ENCODE data around the gene FAM219B. TPM values are rescaled to one million over a fixed set of nuclear protein-coding genes. Genes with fewer than 3 reads are reported as not detected.
"Not testable (repeated sequence)": the region's sequence is repeated elsewhere in the genome, so short reads cannot be mapped to it uniquely, and the experiment has no call there.

FAM219B gene
- total RNA-seq, 4 donors from 2014 or later = 49.4 to 96.2 (median 68.0) TPM

DNA sequence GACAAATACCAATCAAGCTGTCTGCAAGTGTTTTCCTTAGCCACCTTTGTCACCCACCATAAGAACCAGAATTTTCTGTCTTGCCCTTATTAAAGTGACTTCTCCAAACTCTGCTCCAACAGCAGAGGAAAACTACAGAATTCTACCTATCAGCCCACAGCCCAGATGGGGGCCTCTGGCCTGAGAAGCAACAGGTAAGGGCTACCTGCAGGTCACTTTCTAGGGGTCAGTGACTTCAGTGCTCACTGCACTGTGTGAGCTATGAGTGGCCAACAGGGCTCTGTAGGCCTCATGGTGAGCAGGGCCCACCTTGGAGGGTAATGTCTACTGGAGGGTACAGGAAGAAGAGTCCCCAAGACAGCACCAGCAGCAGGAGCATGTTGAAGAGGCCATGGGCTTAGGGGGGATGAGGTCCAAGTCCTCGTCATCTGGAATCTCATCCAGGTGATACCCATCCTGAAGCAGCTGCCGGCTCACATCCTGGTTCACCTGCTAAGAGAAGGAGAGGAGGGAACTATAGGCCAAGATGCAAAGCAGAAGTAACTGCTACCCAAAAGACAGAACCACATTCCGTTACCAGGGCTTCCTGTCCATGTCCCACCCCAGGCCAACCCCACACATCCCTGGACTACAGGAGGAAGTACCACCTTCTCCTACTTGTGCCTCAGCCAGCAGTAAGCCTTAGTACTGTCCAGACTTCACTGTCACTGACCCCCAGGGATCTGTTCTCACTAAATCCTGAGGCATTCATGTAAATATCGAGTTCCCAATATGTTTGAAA lies 4.2 kb downstream of the FAM219B start:
- TF ChIP-seq, protein P1, sequence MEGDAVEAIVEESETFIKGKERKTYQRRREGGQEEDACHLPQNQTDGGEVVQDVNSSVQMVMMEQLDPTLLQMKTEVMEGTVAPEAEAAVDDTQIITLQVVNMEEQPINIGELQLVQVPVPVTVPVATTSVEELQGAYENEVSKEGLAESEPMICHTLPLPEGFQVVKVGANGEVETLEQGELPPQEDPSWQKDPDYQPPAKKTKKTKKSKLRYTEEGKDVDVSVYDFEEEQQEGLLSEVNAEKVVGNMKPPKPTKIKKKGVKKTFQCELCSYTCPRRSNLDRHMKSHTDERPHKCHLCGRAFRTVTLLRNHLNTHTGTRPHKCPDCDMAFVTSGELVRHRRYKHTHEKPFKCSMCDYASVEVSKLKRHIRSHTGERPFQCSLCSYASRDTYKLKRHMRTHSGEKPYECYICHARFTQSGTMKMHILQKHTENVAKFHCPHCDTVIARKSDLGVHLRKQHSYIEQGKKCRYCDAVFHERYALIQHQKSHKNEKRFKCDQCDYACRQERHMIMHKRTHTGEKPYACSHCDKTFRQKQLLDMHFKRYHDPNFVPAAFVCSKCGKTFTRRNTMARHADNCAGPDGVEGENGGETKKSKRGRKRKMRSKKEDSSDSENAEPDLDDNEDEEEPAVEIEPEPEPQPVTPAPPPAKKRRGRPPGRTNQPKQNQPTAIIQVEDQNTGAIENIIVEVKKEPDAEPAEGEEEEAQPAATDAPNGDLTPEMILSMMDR (IDR thresholded peaks at IDR 0.05) = no peak
- TF ChIP-seq POLR2A (IDR thresholded peaks at IDR 0.05) = no peak
- TF ChIP-seq EP300 (IDR thresholded peaks at IDR 0.05) = no peak
- no peak for TF ChIP-seq POLR2AphosphoS5 (IDR thresholded peaks at IDR 0.05)
- 87% methylated on average over 4 of the region's 4 CpGs for WGBS
- no peaks in the 10 kb centered on the region for H3K9me3 ChIP-seq
- peak overlapping the region; percentile 5 for H3K27ac ChIP-seq
- peaks cover 27% of the 10 kb centered on the region for H3K4me1 ChIP-seq
- H3K36me3 ChIP-seq = peaks cover 63% of the 10 kb centered on the region
- DNase-seq (ENCODE audit: low spot score in 2 of 2) = no peak
- no peak overlapping the region for H3K4me3 ChIP-seq
- no peaks in the 10 kb centered on the region for H3K27me3 ChIP-seq

DNA sequence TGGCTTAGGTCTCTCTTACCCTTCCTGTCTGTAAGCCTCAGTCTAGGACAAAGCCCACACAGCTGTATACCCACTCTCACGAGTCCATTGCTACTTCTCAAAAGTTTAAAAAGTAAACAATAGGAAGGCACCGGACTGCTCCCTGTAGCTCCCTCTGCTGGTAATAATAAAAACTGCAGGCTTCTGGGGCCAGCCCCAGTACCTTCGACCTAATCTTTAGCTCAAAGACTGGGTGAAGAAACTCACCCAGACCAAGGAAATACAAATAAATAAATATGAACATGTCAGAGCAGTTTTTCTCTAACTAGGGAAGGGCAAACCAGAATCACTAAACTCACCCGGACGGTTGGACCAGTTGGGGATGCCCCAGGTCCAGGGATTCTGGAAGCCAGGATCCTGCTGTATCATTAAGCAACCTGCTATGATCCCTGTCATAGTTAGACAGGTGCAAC lies 5.0 kb downstream of the FAM219B start:
- no peak for DNase-seq (ENCODE audit: low spot score in 2 of 2)
- peaks cover 22% of the 10 kb centered on the region for H3K4me1 ChIP-seq
- WGBS = 8% methylated on average over 5 of the region's 5 CpGs
- H3K27ac ChIP-seq = peak overlapping the region; percentile 15
- peaks cover 68% of the 10 kb centered on the region for H3K36me3 ChIP-seq
- no peak overlapping the region for H3K4me3 ChIP-seq
- no peak for TF ChIP-seq POLR2A (IDR thresholded peaks at IDR 0.05)
- TF ChIP-seq, protein P1 (IDR thresholded peaks at IDR 0.05) = peak; percentile 94 to 96
- TF ChIP-seq EP300 (IDR thresholded peaks at IDR 0.05) = no peak
- TF ChIP-seq POLR2AphosphoS5 (IDR thresholded peaks at IDR 0.05) = no peak
- no peaks in the 10 kb centered on the region for H3K9me3 ChIP-seq
- H3K27me3 ChIP-seq = no peaks in the 10 kb centered on the region

DNA sequence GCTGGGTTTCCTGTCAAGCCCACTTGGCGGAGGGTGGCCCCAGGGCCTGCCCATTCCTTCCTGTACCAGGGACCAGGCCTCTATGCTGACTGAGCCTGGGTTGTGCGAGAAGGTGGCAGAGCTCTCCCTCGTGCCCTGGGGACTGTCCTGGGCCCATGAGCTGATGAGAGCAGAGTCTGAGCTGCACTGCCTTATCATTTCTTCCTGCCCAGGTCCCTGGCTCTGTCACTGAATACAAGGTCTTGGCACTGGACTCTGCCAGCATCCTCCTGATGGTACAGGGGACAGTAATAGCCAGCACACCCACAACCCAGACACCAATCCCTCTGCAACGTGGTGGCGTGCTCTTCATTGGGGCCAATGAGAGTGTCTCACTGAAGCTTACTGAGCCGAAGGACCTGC lies 9.3 kb downstream of the FAM219B start:
- Histone ChIP-seq H3K36me3 (peaks cover 67% of the 10 kb centered on the region), H3K27me3 (no peaks in the 10 kb centered on the region), H3K9me3 (no peaks in the 10 kb centered on the region), H3K27ac (no peak overlapping the region), H3K4me1 (peaks cover 13% of the 10 kb centered on the region), H3K4me3 (no peak overlapping the region)
- DNase-seq (ENCODE audit: low spot score in 2 of 2) = no peak
- WGBS = 74% methylated on average over 4 of the region's 6 CpGs
- TF ChIP-seq POLR2A (IDR thresholded peaks at IDR 0.05) (no peak), POLR2AphosphoS5 (IDR thresholded peaks at IDR 0.05) (no peak), EP300 (IDR thresholded peaks at IDR 0.05) (no peak)
- TF ChIP-seq, protein P1 (IDR thresholded peaks at IDR 0.05) = no peak

DNA sequence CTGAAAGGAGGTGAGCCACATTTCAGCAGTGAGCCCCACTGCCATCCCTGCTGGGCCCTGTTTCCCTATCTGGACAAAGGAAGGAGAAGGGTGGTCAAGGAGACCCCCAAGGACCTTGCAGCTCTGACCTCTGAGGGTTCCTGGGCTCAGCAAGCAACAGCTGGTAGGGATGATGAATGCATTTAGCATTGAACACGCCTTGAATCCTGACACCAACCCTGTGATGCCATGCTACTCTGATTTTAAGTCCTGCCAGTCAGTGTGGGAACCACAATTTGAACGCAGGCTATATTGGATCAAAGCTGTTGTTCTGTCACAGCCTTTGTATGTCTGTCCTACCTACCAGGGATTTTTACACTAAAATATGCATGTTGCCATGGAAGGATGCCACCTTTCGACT lies 10.3 kb downstream of the FAM219B start:
- Histone ChIP-seq H3K9me3 (no peaks in the 10 kb centered on the region), H3K36me3 (peaks cover 63% of the 10 kb centered on the region), H3K27me3 (no peaks in the 10 kb centered on the region), H3K4me1 (peaks cover 10% of the 10 kb centered on the region), H3K27ac (no peak overlapping the region), H3K4me3 (no peak overlapping the region)
- no peak for DNase-seq (ENCODE audit: low spot score in 2 of 2)
- TF ChIP-seq EP300 (IDR thresholded peaks at IDR 0.05) (no peak), POLR2A (IDR thresholded peaks at IDR 0.05) (no peak), POLR2AphosphoS5 (IDR thresholded peaks at IDR 0.05) (no peak)
- TF ChIP-seq, protein P1 (IDR thresholded peaks at IDR 0.05) = no peak
- 59% methylated on average over 3 of the region's 3 CpGs for WGBS

DNA sequence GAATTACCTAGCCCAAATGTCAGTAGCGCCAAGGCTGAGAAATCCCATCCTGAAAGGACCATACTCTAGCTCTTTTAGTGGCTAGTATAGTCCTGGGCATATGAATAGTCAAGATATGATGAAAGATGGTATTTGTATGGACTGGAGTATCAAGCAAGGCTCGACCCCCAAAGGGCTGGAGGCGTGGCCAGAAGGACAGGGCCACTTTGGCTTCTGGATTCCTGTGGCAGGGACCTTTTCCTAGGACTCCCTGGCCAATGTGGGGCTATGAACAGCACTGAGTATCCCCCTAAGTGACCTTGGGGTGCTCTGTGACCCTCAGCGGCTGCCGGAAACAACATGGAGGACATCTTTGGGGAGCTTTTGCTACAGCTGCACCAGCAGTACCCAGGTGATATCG lies 10.8 kb downstream of the FAM219B start:
- TF ChIP-seq POLR2AphosphoS5 (IDR thresholded peaks at IDR 0.05) (no peak), EP300 (IDR thresholded peaks at IDR 0.05) (no peak), POLR2A (IDR thresholded peaks at IDR 0.05) (no peak)
- TF ChIP-seq, protein P1 (IDR thresholded peaks at IDR 0.05) = no peak
- Histone ChIP-seq H3K27me3 (no peaks in the 10 kb centered on the region), H3K36me3 (peaks cover 58% of the 10 kb centered on the region), H3K27ac (no peak overlapping the region), H3K9me3 (no peaks in the 10 kb centered on the region), H3K4me1 (peaks cover 11% of the 10 kb centered on the region), H3K4me3 (no peak overlapping the region)
- 86% methylated on average over 3 of the region's 6 CpGs for WGBS
- DNase-seq (ENCODE audit: low spot score in 2 of 2) = no peak

DNA sequence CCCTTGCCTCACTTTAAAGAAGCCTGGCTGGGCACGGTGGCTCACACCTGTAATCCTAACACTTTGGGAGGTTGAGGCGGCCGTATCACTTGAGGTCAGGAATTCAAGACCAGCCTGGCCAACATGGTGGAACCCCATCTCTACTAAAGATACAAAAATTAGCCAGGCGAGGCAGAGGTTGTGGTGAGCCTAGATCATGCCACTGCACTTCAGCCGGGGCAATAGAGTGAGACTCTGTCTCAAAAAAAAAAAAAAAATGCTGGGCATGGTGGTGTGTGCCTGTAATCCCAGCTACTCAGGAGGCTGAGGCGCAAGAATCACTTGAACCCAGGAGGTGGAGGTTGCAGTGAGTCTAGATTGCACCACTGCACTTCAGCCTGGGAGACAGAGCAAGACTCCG lies 12.3 kb downstream of the FAM219B start:
- Histone ChIP-seq H3K36me3 (peaks cover 44% of the 10 kb centered on the region), H3K4me1 (peaks cover 23% of the 10 kb centered on the region)
- 91% methylated on average over 7 of the region's 7 CpGs for WGBS
- H3K27me3 ChIP-seq; H3K27ac ChIP-seq; DNase-seq (ENCODE audit: low spot score in 2 of 2); H3K9me3 ChIP-seq; H3K4me3 ChIP-seq: not testable (repeated sequence)
